ENCODE data around the gene LPCAT1.

The LPCAT1 gene

DNA sequence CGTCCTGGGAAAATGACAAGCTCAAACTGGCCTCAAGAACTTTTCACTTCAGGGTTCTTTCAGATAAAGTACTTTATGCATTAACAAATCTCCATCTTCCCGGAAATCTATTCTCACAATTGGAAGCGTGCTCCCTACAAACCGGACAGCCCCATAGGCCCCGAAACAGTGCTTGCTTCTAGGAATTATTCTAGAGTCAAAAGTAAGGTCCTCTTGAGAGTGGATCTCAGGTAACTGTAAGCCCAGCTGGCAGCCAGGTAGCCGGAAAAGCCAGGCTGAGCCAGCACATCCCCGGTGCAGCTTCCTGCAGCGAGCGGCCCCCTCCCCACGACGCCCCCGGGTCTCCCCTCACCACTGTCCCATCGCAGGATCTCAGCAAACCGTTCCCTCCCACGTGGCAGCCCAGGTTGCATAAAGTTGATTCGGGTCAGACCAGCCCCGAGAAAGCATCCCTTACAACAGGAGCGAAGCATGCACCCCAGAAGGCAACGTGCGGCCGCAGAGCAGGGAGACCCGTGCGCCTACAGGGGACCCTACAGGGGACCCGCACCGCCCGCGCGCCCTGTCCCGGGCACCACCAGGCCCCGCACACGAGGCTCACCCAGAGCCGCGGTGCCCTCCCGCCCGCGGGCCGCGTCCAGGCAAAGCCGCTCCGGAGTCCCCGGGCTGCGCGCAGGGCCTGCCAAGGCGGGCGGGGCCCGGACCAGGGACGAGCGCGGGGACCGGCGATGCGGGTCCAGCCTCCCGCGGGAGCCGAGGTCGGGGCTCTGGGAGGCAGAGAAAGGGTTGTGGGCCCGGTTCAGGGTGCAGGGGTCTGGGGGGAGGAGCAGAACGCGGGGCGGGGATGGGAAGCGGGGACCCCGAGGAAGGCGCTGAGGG is 920 bp downstream of the LPCAT1 start:
- DNase-seq (ENCODE audit: low read depth, low spot score), result no peak

DNA sequence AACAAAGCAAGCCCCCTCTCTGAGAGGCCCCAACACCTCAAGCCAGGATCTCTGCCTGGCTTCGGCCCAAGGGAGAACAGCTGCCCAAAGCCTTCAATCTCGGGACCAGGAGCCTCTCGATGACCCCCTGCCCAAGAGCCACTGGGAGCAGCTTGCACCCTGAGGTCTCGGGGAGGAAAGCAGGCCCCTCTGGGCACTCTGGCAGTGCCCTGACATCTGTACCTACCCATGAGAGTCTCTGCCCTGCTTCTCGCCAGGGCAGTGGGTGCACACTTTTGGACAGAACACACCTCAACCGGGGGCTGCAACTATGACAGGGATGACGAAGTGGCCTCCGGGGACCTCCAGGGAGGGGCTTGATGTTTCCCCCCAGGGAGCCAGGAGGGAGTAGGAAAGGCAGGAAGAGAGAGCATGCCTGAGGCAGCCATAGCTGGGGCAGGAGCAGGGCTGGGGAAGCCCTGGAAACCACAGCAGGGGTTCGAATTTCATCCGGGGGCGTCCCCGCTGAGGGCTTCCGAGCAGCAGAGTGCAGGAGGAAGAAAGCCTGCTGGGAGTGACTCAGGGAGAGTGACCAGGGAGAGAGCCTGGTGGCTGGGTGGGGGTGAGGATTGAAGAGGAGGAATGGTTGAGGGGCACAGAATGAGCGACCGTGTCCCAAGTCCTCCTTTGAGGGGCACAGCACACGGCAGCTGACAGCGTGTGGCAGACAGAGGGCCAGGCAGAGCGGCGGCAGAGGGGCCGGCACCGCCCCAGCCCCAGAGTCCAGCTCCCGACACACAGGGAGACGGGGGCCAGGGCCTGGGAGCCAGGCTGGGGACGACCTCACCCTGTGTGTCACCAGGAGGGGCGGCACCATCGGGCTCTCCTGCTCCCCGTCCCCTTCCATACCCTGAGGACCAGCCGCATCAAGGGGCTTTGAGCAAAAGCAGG is 1.8 kb downstream of the LPCAT1 start:
- peak; percentile 82 for DNase-seq (ENCODE audit: low read depth, low spot score)

DNA sequence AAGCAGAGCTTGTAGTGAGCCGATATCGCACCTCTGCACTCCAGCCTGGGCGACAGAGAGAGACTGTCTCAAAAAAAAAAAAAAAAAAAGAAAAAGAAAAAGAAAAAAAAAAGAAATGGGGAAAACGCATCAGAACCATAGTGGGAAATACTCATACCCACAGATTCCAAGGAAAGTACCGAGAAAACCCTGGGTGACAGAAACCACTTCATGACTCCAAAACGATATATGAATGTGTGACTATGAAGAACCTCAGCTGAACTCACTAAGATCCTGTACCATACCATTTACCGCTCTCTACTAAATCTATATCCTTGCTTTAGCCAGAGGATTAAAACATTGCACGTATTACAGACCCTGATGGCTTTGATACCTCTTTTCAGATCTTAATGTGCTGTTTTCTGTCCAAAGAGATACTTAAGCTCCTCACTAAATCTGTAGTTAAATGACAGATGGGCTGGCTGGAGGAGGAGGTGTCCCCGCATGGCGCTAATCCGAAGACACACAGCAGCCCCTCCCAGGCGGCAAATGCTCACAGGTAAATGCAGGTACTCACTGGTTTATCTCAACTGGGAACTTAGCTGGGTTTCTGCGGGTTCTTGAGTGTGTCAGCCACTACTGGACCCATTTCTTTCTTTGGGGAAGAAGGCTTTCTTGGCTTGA is 2.8 kb downstream of the LPCAT1 start:
- no peak for DNase-seq (ENCODE audit: low read depth, low spot score)

DNA sequence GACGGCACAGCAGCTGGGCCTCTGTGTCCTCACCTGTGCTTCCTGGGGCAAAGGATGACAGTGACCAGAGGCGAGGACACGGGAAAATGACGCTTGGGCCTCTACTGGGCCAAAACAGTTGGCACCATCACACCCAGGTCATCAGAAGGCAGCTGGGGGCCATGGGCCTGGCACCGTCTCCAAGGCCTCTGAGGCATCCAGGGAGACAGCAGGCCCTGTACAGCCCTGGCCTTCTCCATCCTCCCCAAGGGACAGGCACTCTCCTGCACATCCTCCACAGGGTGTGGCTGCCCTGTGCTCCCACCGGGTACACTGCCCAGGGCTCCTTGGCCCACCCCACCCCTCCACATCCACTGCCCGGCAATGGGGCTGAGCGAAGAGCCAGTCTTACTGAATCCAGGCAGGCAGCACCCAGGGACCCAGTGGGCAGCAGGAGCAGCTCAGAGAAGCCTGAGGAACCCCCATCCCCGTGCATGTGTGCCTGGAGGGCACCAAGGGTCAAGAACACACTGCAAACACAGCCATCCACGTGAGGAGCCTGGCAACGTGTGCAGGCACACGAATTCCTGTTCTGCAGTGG is 4.0 kb downstream of the LPCAT1 start:
- peak; percentile 0 for DNase-seq (ENCODE audit: low read depth, low spot score)

DNA sequence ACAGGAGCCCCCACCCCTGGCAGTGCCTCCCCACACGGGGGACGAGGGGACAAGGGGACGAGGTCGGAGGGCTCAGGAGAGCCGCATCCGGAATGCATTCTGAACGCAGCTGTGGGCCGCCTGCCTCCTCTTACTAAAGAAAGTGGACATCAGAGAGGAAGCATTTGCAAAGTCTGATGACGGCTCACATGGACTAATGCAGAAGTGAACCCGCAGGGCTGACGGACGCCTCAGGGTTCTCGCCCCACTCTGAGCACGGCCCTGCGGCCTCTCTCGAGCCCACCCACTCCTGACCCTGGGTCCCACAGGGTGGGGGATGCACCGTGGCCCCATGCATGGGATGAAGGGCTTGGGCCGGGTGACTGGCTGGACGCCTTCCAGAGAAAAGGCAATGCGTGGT is 5.9 kb downstream of the LPCAT1 start:
- DNase-seq (ENCODE audit: low read depth, low spot score), result peak; percentile 2

DNA sequence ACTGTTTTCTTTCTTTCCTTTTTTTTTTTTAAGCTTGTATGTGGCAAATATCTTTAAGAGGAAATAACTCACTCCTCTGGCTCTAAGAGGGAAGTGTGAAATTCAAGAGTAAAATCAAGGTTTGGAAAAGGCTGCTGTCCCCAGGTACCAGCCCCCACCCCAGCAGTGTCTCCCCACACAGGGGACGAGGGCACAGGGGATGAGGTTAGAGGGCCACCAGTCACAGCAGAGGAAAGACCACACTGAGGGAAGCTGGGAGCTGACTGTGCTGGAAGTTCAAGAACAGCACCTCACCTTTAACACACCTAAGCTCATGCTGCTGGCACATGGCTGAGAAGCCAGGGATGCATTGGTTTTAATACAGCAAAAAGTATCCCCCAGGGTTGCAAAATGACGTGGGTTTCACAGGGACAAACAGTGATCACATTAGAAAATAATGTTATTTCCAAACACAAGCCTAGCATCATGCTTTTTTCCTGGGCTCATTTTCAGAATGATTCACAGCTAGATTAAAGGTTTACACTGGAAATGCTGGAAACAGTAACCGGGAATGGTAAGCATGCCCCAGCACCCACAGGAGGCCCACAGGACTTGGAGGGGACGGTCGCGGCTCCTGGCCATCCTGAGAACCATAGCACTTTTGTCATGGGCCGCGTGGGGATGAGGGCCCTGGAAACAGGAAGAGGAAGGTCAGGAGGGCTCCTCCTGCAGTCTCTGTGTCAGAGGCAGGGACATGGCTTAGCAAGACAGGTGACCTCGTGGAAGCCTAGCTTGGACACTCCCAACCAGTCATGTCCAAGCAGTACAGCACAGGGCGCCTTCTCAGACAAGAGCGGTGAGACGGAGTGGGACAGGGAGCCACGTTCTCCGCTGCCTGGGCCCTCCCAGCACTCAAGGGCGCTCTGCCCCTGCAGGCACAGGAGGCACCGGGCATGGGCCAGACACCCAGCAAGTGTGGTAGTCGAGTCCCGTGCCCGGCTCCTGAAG is 6.9 kb downstream of the LPCAT1 start:
- peak; percentile 18 for DNase-seq (ENCODE audit: low read depth, low spot score)

DNA sequence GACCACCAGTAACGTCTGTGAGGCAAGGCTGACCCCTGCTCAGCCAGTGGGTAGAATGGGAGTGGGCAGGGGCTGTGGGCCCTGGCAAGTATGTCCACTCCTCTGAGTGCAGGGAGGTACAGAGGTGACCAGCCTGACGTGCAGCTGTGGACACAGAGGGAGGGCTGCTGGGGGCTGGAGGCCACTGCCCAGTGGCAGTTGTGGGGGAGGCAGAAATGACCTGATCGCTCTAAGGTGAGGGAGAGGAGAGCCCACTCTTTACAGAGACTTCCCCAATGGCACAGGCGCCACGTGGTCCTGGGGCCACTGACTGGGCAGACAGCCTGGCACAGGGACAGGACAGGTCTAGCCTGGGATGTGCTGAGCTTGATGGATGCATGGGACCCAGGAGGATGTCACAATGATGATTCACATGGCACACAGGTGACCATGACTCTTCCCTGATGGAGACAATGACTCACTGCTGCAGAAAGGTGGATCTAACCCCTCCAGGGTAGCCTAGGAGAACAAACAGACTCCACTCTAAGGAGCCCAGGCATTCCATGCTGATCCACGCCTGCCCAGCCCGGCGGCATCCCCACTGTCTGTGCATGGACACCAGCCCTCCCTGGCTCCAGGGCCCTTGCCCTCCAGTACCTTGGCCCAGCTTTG is 7.7 kb downstream of the LPCAT1 start:
- DNase-seq (ENCODE audit: low read depth, low spot score), result peak; percentile 79

DNA sequence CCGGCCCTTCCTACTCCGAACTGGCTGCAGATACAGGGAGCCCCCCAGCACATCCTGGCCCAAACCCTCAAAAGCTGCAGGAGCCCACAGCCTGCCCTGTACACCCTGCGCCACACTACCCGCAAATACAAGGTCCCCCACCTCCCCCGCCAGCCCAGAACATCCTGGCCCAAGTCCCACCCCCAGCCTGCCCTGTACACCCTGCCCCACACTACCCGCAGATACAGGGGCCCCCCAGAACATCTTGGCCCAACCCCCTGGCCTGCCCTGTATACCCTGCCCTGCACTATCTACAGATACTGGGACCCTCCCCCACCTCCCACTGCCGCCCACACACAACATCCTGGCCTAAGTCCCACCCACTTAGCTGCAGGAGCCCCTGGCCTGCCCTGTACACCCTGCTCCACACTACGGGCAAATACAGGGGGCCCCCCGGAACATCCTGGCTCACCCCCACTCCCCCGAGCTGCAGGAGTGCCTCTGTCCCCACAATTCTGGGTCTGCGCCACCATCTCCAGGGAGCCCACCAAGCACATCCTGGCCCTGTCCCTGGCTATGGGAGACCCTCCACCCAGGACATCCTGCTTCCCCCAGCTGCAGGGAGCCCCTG is 8.3 kb downstream of the LPCAT1 start:
- peak; percentile 18 for DNase-seq (ENCODE audit: low read depth, low spot score)

DNA sequence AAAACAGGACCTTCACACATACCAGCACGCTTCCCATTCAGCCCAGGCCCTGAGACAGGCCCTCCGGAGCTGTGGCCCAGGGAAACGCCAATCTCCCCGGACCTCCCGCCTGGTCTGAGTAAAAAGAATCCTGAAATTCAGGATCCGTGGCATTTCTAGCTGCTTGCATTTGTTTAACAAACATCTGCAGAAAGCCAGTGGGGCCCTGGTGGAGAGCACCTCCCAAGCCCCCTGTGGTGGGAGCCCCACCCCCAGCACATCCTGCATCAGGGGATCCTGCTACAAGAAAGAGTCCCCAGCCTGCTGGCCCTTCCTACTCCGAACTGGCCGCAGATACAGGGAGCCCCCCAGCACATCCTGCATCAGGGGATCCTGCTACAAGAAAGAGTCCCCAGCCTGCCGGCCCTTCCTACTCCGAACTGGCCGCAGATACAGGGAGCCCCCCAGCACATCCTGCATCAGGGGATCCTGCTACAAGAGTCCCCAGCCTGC is 8.9 kb downstream of the LPCAT1 start:
- DNase-seq (ENCODE audit: low read depth, low spot score), result peak; percentile 97

DNA sequence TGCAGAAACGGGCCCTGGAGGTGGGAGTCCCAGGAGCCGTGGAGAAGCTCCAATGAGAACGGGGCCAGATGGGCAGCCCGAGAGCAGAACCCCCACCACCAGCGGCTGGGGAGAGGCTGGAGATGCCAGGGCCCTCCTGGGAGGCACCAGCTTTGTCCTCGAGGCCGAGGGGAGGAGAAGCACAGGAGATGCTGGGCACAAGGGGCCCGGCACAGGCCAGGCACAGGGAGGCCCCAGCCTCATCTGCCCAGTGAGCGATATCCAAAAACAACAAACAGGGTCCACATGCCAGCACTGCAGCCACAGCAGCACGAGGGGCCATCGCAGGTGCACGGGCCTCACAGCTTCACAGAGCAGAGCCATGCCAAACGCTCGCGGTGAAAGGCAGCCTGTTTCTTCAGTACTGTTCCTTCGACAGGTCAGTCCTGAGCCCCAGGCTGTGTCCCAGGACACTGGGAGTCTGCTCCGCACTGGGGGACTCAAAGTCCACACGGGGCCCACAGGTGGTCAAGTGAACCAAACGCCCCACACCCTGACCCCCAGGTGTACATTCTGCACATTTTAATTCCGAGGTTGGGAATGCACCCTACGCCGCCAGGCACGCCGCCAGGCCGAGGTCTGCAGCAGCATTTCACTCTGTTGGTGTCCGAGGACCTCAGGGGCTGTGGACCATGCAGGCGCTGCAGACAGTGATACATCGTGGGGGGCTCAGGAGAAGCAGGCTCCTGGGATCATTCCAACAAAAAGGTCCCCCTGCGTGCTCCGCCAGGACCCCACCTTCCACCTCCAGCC is 9.5 kb downstream of the LPCAT1 start:
- no peak for DNase-seq (ENCODE audit: low read depth, low spot score)

DNA sequence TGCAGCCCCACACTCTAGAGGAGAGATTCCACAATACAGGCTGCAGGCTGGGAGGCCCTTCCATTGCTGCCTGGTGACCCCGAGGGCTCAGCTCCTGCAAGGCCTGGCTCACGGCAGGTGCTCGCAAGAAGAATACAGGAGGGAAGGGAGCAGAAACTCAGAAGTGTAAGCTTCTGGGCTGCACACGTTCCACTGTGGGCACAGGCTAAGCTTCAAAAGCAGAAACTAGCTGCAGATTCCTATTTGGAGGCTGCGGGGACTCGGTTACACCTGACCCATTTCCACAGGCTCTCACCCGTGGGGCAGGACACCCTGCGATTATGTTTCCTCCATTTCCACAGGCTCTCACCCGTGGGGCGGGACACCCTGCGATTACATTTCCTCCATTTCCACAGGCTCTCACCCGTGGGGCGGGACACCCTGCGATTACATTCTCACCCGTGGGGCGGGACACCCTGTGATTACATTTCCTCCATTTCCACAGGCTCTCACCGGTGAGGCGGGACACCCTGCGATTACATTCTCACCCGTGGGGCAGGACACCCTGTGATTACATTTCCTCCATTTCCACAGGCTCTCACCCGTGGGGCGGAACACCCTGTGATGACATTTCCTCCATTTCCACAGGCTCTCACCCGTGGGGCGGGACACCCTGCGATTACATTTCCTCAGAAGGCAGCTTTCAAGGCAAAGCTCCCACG is 10.3 kb downstream of the LPCAT1 start:
- DNase-seq (ENCODE audit: low read depth, low spot score), result no peak

DNA sequence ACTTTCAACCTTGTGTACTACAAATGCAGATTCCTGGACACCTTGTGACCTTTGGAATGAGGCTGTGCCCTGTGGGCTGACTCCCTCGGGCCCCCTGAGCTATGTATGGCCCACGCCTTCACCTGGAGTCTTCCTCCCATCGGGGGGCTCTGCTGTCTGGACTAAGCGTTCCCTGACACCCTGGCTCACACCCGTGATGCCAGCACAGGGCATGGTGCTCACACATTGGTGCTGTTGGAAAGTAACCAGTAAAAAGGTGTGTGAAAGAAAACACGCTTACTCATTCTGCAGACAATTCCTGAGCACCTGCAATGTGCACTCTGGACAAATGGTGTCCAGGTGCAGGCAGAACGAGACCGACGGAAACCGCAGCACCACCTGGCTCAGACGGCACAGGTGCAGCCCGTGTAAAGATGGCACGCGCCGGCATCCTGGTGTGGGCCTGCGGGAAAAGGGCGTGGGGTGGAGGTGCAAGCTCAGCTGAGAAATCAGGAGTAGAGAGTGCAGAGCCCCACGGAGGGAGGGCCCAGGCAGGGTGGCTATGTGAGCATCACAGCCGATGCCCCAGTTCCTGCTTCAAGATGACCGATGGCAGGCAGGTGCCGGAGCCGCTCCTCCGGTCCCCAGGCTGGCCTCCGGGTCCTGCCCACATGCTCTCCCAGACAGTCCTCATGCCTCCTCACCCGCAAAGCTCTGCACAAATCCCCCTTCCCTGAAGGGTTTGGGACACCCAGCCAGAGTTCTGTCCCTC is 11.0 kb downstream of the LPCAT1 start:
- DNase-seq (ENCODE audit: low read depth, low spot score), result no peak

DNA sequence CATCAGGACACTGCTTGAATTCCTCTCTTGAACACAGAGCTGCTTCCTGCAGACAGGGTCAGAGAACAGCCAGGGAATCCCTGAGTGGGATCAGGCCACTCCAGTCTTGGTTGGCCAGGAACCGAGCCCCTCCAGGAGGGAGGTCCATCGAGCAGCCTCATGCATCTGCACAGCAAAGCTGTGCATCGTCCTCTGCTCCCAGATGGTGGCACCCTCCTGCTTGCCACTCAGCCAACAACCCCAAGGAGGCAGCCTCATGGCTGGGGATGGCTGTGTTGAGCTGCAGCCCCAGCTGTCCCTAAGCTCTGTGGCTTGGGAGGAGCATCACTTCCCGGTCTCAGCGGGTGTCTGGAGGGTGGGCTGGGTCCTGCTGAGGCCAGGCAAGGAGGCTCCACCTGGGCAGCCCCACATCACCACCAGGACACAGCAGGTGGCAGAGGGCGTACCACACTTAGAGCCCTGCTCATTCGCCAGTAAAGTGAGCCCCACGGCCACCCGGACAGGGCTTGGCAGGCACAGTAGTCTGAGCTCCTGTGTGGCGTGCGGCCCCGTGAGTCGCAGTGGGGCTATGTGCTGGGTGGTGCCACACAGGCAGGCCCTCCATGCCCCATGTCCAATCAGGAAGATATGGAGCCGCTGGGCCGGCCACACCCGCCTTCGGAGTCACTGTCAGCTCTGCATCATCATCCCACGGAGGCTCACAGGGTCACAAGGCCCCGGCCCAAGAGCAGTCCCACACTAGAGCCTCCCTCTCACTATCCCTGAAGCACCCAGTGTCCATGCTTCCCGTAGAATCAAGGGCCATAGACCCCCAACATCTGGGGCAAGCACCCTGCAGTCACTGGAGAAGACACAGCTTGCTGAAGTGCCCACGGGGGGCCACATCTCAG is 11.9 kb downstream of the LPCAT1 start:
- DNase-seq (ENCODE audit: low read depth, low spot score), result no peak

DNA sequence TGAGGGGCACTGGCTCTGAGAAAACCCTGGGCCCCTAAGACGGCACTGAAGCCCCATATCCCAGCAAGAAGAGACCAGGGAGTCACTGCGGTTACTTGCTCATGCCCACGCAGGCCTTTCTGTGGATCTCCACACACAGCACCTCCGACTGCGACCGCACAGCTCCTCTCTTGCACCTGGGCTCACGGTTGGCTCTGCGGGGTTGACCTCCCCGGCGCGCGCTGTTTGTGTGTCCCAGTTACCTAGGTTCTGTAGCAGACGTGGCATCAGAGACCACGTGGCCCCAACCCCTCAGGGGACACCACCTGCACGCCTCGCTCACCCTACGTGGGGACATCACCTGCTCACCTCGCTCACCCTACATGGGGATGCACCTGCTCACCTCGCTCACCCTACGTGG is 12.7 kb downstream of the LPCAT1 start:
- no peak for DNase-seq (ENCODE audit: low read depth, low spot score)

DNA sequence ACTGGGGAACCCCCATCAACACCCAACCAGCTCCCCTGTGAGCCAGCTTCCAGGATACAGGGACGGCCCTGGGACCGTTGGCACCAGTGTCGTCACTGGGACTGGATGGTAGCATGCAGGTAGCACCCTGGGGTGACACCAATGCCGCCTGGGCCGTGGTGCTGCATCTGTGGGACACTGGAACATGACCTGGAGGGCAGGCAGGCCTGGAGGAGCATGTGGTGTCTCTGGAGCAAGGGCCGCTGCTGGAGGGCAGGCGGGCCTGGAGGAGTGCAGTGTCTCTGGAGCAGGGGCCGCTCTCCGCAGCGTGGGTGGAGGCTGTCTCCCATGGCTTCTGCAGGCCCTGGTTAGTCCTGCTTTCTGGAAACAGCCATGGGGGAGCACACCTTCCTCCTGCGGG is 13.1 kb downstream of the LPCAT1 start:
- DNase-seq (ENCODE audit: low read depth, low spot score), result no peak

DNA sequence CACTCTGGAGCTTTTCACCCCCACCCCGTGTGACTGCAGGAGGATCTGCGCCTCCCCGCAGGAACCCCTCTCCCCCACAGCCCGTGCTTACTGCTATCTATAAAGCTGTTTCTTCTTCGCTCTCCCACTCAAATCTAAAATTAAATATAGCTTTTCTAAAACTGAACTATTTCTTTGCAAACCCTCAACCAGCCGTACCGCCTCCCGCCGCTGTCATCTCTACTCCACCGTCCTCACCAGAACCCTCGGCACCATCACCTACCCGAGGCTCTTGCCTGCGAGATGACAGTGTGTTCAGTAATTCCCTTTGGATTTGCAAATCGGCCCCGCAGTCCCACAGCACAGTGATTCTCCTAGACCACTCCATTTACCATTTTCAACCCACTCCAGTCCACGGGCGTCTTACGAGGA is 13.6 kb downstream of the LPCAT1 start:
- DNase-seq (ENCODE audit: low read depth, low spot score), result no peak

Measured in ELF-1 (cell line).